Mammary epithelial cell (primary cell): ENCODE measurements around the gene LRRC25.

Experiments
- CTCF ChIP-seq, 2 donors: IDR thresholded peaks in 1 of 2; conservative IDR thresholded peaks in 1 of 2; 2 replicates each; pipeline ENCODE4 v1.5.1; 2011 to 2012; ENCODE audit warnings: inconsistent platforms in 2 of 2, low read length in 2 of 2, mild to moderate bottlenecking in 2 of 2, control low read depth in 1 of 2, low read depth in 1 of 2; ENCODE audit not compliant: insufficient read depth in 1 of 2; ENCODE audit errors: extremely low read depth in 1 of 2
- EZH2 ChIP-seq: IDR thresholded peaks from 2 replicates; pipeline ENCODE4 v1.6.1; 2012; ENCODE audit warnings: low read length, inconsistent platforms, borderline replicate concordance

GRCh38 chr19:18351544-18351943 is 45.9 kb downstream of the LRRC25 start:
- no peak for TF ChIP-seq CTCF (conservative IDR thresholded peaks at IDR 0.05 in 1 of 2, IDR thresholded peaks at IDR 0.05 in 1 of 2; ENCODE audit: extremely low read depth in 1 of 2, insufficient read depth in 1 of 2, low read depth in 1 of 2, low read length in 2 of 2)
- no peak for TF ChIP-seq EZH2
